ENCODE measurements around the gene QRFPR. TPM values are rescaled to one million over a fixed set of nuclear protein-coding genes. Genes with fewer than 3 reads are reported as not detected.

The QRFPR gene
- total and polyA plus RNA-seq, 2 of the 4 experiments (the other 2 are of a cell fraction): not detected

DNA sequence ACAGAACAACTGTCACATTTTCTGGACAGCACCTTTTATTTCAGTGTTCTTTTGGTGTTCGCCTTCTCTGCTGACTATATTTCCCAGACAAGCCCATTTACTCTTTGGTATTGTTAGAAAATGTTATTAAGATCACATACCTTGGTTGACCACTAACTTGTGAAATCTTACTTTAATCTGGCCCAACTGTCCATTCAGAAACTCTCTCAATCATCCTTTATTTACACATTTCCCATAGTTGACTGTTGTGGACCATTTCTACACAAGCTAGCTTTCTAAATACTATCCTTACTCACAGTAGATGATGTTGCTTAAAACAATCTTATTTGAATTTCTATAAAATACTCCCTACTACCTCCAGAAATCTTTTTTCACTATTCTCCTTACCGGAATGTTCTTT, 64.7 kb downstream of the QRFPR start:
- no peak overlapping the region for H3K9ac ChIP-seq (ENCODE audit: low read depth, low read length)
- H3K56ac ChIP-seq (ENCODE audit: extremely low read depth, insufficient read depth, low read length): no peak overlapping the region
- TF ChIP-seq SMC3 (IDR thresholded peaks at IDR 0.05; ENCODE audit: low read depth, low read length): no peak
- no peak for TF ChIP-seq BHLHE40 (IDR thresholded peaks at IDR 0.05; ENCODE audit: low read depth, low read length)
- TF ChIP-seq MXI1 (IDR thresholded peaks at IDR 0.05; ENCODE audit: borderline replicate concordance, low read depth, low read length): no peak
- TF ChIP-seq CHD1 (IDR thresholded peaks at IDR 0.05; ENCODE audit: low read depth, low read length): no peak
- TF ChIP-seq RAD21 (IDR thresholded peaks at IDR 0.05; ENCODE audit: low read length): no peak
- TF ChIP-seq CEBPB (IDR thresholded peaks at IDR 0.05; ENCODE audit: low read depth, low read length): no peak
- TF ChIP-seq FOS (IDR thresholded peaks at IDR 0.05; ENCODE audit: low read depth, low read length): no peak
- no peak for TF ChIP-seq ELK1 (IDR thresholded peaks at IDR 0.05; ENCODE audit: borderline replicate concordance, low read depth, low read length)
- no peak for TF ChIP-seq RCOR1 (IDR thresholded peaks at IDR 0.05; ENCODE audit: insufficient replicate concordance, low read length)
- TF ChIP-seq, protein P1, sequence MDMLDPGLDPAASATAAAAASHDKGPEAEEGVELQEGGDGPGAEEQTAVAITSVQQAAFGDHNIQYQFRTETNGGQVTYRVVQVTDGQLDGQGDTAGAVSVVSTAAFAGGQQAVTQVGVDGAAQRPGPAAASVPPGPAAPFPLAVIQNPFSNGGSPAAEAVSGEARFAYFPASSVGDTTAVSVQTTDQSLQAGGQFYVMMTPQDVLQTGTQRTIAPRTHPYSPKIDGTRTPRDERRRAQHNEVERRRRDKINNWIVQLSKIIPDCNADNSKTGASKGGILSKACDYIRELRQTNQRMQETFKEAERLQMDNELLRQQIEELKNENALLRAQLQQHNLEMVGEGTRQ (IDR thresholded peaks at IDR 0.05; ENCODE audit: low read depth, low read length): no peak
- TF ChIP-seq NFE2L2 (IDR thresholded peaks at IDR 0.05; ENCODE audit: low read depth, low read length): no peak
- TF ChIP-seq MAFK (IDR thresholded peaks at IDR 0.05; ENCODE audit: low read depth, low read length): no peak
- no peak for TF ChIP-seq RFX5 (IDR thresholded peaks at IDR 0.05; ENCODE audit: low read depth, low read length)
- no peak for TF ChIP-seq POLR2A (IDR thresholded peaks at IDR 0.05; ENCODE audit: low read depth, low read length)
- ATAC-seq (ENCODE audit: low read depth) (no peak), DNase-seq (no peak)
- no peak overlapping the region for H3K27ac ChIP-seq (ENCODE audit: insufficient read depth, low read length)
- POLR2A ChIA-PET (ENCODE audit: unreplicated experiment): no interaction called here
- intact Hi-C loops (cut with micrococcal nuclease): no loop called here
- H2AFZ ChIP-seq (replicated peaks; ENCODE audit: low read length, poor library complexity): no peak overlapping the region
- H2BK5ac ChIP-seq (ENCODE audit: low read depth, low read length, poor library complexity, severe bottlenecking): no peak overlapping the region
- in situ Hi-C loops (cut with MboI; ENCODE audit: low sequenced_read_pairs): no loop called here
- no peak overlapping the region for H4K5ac ChIP-seq (ENCODE audit: low read depth, low read length)
- no peak overlapping the region for H2BK120ac ChIP-seq (ENCODE audit: low read depth, low read length)
- no CpG with 5 or more reads among the region's 2 CpGs for WGBS, 2 experiments (ENCODE audit: extremely low coverage in 2 of 2, insufficient read length in 1 of 2)
- no peak overlapping the region for H3K4me2 ChIP-seq (ENCODE audit: low read depth, low read length)
- BruUV-seq (replicated peaks): no TSS peak
- no peak overlapping the region for H3K23ac ChIP-seq (ENCODE audit: low read depth, low read length)
- no peak overlapping the region for H4K8ac ChIP-seq (ENCODE audit: low read depth in 2 of 2, low read length in 2 of 2)
- H3K9me3 ChIP-seq (ENCODE audit: control insufficient read depth, insufficient read depth, low read length): no peaks in the 10 kb centered on the region
- CTCF ChIA-PET: no interaction called here
- no peak overlapping the region for H2AK9ac ChIP-seq (replicated peaks; ENCODE audit: low read depth, low read length, poor library complexity)
- no peak overlapping the region for H3K4me3 ChIP-seq (ENCODE audit: insufficient read depth, low read depth, low read length)
- no peak overlapping the region for H3K18ac ChIP-seq (ENCODE audit: low read depth, low read length)
- H2AK5ac ChIP-seq (ENCODE audit: low read depth, low read length): no peak overlapping the region
- H4K91ac ChIP-seq (ENCODE audit: insufficient read depth, low read depth, low read length): no peak overlapping the region
- no peak overlapping the region for H2BK20ac ChIP-seq (ENCODE audit: low read depth, low read length)
- H4K20me1 ChIP-seq (ENCODE audit: insufficient read depth, low read length): no peaks in the 10 kb centered on the region
- H3K14ac ChIP-seq (replicated peaks; ENCODE audit: low read depth, low read length): no peak overlapping the region
- no peaks in the 10 kb centered on the region for H3K36me3 ChIP-seq (ENCODE audit: control insufficient read depth, insufficient read depth, low read length)
- dilution Hi-C loops (cut with HindIII; ENCODE audit: low sequenced_read_pairs, unreplicated experiment): no loop called here
- no peaks in the 10 kb centered on the region for H3K9me1 ChIP-seq (ENCODE audit: insufficient read depth, low read length)
- H3K4ac ChIP-seq (ENCODE audit: low read depth, low read length): no peak overlapping the region
- no peaks in the 10 kb centered on the region for H3K4me1 ChIP-seq (ENCODE audit: control insufficient read depth, insufficient read depth, low read length)
- no peaks in the 10 kb centered on the region for H3K27me3 ChIP-seq (ENCODE audit: control insufficient read depth, insufficient read depth, low read length)
- H3K79me1 ChIP-seq (ENCODE audit: low read depth in 1 of 2, low read length in 2 of 2): no peaks in the 10 kb centered on the region
- H2BK15ac ChIP-seq (ENCODE audit: low read depth, low read length): no peak overlapping the region

Data from IMR-90 (cell line).